ENCODE data around the gene TSN. TPM values are rescaled to one million over a fixed set of nuclear protein-coding genes. Genes with fewer than 3 reads are reported as not detected.
A peak's percentile ranks its signal among the peaks of the same experiment; 100 is the strongest.
"Not testable (repeated sequence)": the region's sequence is repeated elsewhere in the genome, so short reads cannot be mapped to it uniquely, and the experiment has no call there.

The TSN gene
- total RNA-seq, 1 donor from 2014 or later: 68.2 TPM

DNA sequence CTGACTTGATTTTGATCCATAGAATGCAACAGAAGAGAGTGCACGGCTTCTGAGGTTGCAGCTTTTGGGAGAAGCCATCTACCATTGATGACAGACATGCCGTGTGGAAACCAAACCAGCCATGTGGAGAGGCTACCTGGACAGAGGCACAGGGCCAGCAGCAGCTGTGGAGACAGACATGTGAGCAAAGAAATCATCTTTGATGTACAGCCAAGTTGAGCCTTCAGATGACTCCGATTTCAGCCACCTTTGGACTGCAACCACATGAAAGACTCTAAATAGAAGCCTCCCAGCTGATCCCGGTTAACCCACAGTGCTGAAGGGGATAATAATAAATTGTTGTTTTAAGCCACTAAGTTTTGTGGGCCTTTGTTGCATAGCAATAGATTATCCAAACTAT lies 54.2 kb downstream of the TSN start:
- H3K27ac ChIP-seq (ENCODE audit: low read depth, low read length): no peak overlapping the region
- FAIRE-seq: no peak
- H3K4me1 ChIP-seq (ENCODE audit: insufficient read depth, low read length): no peaks in the 10 kb centered on the region
- no peaks in the 10 kb centered on the region for H3K36me3 Mint-ChIP-seq (ENCODE audit: low read depth, unreplicated experiment)
- peaks cover 1% of the 10 kb centered on the region for H3K9me3 Mint-ChIP-seq (ENCODE audit: unreplicated experiment)
- H3K4me3 ChIP-seq (ENCODE audit: insufficient read depth, low read depth, low read length): no peak overlapping the region
- no peaks in the 10 kb centered on the region for H4K20me1 ChIP-seq (ENCODE audit: insufficient read depth, low read length)
- no peaks in the 10 kb centered on the region for H3K9me3 ChIP-seq (ENCODE audit: insufficient read depth, low read depth, low read length)
- H3K9ac ChIP-seq (ENCODE audit: low read length): no peak overlapping the region
- H3K36me3 ChIP-seq (ENCODE audit: insufficient read depth, low read length): no peaks in the 10 kb centered on the region
- no peak for DNase-seq (ENCODE audit: low read depth)
- no peak overlapping the region for H3K27ac Mint-ChIP-seq (ENCODE audit: unreplicated experiment)
- H2AFZ ChIP-seq (ENCODE audit: low read depth, low read length): no peak overlapping the region
- H3K27me3 ChIP-seq (ENCODE audit: insufficient read depth, low read length): peaks cover 2% of the 10 kb centered on the region
- no peaks in the 10 kb centered on the region for H3K79me2 ChIP-seq (ENCODE audit: insufficient read depth, low read length)
- H3K4me2 ChIP-seq (ENCODE audit: low read length): no peak overlapping the region
- peaks cover 7% of the 10 kb centered on the region for H3K27me3 Mint-ChIP-seq (ENCODE audit: low read depth, unreplicated experiment)
- TF ChIP-seq, protein P1, sequence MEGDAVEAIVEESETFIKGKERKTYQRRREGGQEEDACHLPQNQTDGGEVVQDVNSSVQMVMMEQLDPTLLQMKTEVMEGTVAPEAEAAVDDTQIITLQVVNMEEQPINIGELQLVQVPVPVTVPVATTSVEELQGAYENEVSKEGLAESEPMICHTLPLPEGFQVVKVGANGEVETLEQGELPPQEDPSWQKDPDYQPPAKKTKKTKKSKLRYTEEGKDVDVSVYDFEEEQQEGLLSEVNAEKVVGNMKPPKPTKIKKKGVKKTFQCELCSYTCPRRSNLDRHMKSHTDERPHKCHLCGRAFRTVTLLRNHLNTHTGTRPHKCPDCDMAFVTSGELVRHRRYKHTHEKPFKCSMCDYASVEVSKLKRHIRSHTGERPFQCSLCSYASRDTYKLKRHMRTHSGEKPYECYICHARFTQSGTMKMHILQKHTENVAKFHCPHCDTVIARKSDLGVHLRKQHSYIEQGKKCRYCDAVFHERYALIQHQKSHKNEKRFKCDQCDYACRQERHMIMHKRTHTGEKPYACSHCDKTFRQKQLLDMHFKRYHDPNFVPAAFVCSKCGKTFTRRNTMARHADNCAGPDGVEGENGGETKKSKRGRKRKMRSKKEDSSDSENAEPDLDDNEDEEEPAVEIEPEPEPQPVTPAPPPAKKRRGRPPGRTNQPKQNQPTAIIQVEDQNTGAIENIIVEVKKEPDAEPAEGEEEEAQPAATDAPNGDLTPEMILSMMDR (IDR thresholded peaks at IDR 0.05; ENCODE audit: insufficient read depth, low read depth, low read length): no peak
- no peak for TF ChIP-seq EZH2 (IDR thresholded peaks at IDR 0.05; ENCODE audit: insufficient read depth, low read length)
- H3K4me1 Mint-ChIP-seq (ENCODE audit: low read depth, unreplicated experiment): peaks cover 3% of the 10 kb centered on the region
- no peak overlapping the region for H3K4me3 Mint-ChIP-seq (ENCODE audit: unreplicated experiment)

DNA sequence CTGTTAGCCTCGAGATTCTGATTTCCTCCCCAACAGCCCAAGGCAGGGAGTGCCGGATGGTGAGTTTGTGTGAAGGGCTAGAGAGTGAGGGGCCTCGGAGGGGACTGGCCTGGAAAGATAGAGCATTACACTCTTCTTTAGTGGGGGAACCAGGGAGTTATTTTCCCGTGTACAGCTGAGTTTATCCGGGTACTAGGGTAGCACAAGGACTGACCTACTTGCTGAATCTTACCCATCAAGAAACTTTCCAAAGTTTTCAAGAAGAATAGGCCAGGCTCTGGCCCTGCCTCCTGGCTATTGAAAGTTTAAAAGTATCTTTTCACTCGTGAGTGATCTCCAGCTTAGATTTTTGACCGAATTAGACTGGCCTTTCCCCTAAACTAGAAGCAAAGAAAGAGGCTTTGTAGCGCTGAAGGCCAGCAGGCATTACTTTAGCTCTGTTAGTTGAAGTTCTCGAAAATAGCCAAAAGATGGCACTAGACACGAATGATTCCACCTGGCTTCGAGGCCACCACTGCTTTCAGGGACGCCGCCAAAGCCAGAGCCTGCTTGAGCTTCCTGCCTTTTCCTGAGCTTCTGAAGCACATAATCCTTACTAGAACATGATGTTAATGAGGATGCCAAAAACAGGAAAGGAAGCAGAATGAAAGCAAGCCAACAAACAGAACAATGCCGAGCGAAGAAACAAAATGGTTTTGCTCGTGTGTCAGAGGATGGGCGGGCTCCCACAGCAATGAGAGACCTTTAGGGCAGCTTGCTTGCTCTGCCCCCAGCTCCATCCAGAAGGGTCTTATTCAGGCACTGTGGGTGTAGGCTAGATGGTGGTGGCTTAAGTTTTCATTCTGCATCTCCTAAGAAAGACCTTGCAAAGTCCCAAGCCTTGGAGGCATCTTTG lies 55.8 kb downstream of the TSN start:
- H3K4me2 ChIP-seq (ENCODE audit: low read length): no peak overlapping the region
- TF ChIP-seq, protein P1 (IDR thresholded peaks at IDR 0.05; ENCODE audit: insufficient read depth, low read depth, low read length): peak; percentile 67
- TF ChIP-seq EZH2 (IDR thresholded peaks at IDR 0.05; ENCODE audit: insufficient read depth, low read length): no peak
- peaks cover 2% of the 10 kb centered on the region for H3K27me3 ChIP-seq (ENCODE audit: insufficient read depth, low read length)
- DNase-seq (ENCODE audit: low read depth) (peak; percentile 37), FAIRE-seq (peak; percentile 74)
- no peaks in the 10 kb centered on the region for H3K79me2 ChIP-seq (ENCODE audit: insufficient read depth, low read length)
- no peaks in the 10 kb centered on the region for H3K36me3 ChIP-seq (ENCODE audit: insufficient read depth, low read length)
- no peaks in the 10 kb centered on the region for H4K20me1 ChIP-seq (ENCODE audit: insufficient read depth, low read length)
- H3K4me3 ChIP-seq (ENCODE audit: insufficient read depth, low read depth, low read length): no peak overlapping the region
- no peaks in the 10 kb centered on the region for H3K4me1 ChIP-seq (ENCODE audit: insufficient read depth, low read length)
- no peak overlapping the region for H3K4me3 Mint-ChIP-seq (ENCODE audit: unreplicated experiment)
- H3K27ac Mint-ChIP-seq (ENCODE audit: unreplicated experiment): no peak overlapping the region
- no peak overlapping the region for H3K27ac ChIP-seq (ENCODE audit: low read depth, low read length)
- no peak overlapping the region for H3K9ac ChIP-seq (ENCODE audit: low read length)
- peaks cover 7% of the 10 kb centered on the region for H3K27me3 Mint-ChIP-seq (ENCODE audit: low read depth, unreplicated experiment)
- no peaks in the 10 kb centered on the region for H3K36me3 Mint-ChIP-seq (ENCODE audit: low read depth, unreplicated experiment)
- peak overlapping the region; percentile 67 for H2AFZ ChIP-seq (ENCODE audit: low read depth, low read length)
- no peaks in the 10 kb centered on the region for H3K4me1 Mint-ChIP-seq (ENCODE audit: low read depth, unreplicated experiment)
- no peaks in the 10 kb centered on the region for H3K9me3 ChIP-seq (ENCODE audit: insufficient read depth, low read depth, low read length)
- peaks cover 1% of the 10 kb centered on the region for H3K9me3 Mint-ChIP-seq (ENCODE audit: unreplicated experiment)

DNA sequence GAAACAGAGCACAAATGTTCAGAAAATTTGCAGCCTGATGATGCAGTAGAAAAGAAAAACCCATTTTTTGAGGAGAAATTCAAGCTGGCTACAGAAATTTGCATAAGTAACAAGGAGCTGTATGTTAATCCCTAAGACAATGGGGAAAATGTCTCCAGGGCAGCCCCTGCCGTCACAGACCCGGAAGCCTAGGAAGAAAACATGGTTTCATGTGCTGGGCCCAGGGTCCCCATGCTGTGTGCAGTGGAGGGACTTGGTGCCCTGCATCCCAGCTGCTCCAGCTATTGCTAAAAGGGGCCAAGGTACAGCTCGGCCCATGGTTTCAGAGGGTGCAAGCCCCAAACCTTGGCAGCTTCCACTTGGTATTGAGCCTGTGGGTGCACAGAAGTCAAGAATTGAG lies 57.6 kb downstream of the TSN start:
- H3K9ac ChIP-seq (ENCODE audit: low read length); H2AFZ ChIP-seq (ENCODE audit: low read depth, low read length); H3K9me3 ChIP-seq (ENCODE audit: insufficient read depth, low read depth, low read length); H3K4me2 ChIP-seq (ENCODE audit: low read length); H4K20me1 ChIP-seq (ENCODE audit: insufficient read depth, low read length); H3K27ac ChIP-seq (ENCODE audit: low read depth, low read length); H3K4me3 ChIP-seq (ENCODE audit: insufficient read depth, low read depth, low read length); H3K36me3 Mint-ChIP-seq (ENCODE audit: low read depth, unreplicated experiment); H3K79me2 ChIP-seq (ENCODE audit: insufficient read depth, low read length); H3K9me3 Mint-ChIP-seq (ENCODE audit: unreplicated experiment); H3K4me1 ChIP-seq (ENCODE audit: insufficient read depth, low read length); FAIRE-seq; H3K27me3 ChIP-seq (ENCODE audit: insufficient read depth, low read length); H3K4me1 Mint-ChIP-seq (ENCODE audit: low read depth, unreplicated experiment); H3K27ac Mint-ChIP-seq (ENCODE audit: unreplicated experiment); H3K36me3 ChIP-seq (ENCODE audit: insufficient read depth, low read length); H3K4me3 Mint-ChIP-seq (ENCODE audit: unreplicated experiment); DNase-seq (ENCODE audit: low read depth); H3K27me3 Mint-ChIP-seq (ENCODE audit: low read depth, unreplicated experiment): not testable (repeated sequence)

Measured in astrocyte (in vitro differentiated cells and primary cell).